ENCODE data around the gene TANC1. TPM values are rescaled to one million over a fixed set of nuclear protein-coding genes. Genes with fewer than 3 reads are reported as not detected.

The TANC1 gene
- total RNA-seq, 2 experiments from 2014 or later = 0.15 to 0.25 TPM

DNA sequence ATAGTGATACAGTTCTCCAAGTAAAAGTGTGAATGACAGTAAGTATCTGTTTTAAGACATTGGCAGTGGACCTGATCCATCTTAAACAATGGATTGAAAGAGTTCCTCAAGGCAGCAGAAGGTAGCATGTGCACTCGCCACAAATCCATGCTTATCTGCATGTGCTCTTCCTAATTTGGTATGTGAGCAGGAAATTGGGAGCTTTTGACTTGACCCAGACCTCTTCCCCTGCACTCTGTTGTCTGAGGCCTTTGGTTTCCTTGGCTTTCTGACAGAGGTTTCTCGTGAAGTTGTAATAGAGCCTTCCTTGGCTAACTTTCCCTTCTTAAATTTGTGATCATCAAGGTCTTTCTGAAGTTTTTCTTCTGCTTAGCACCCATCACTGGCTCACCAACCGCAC lies 204.0 kb downstream of the TANC1 start:
- POLR2A ChIA-PET = no interaction called here
- CTCF ChIA-PET = no interaction called here

DNA sequence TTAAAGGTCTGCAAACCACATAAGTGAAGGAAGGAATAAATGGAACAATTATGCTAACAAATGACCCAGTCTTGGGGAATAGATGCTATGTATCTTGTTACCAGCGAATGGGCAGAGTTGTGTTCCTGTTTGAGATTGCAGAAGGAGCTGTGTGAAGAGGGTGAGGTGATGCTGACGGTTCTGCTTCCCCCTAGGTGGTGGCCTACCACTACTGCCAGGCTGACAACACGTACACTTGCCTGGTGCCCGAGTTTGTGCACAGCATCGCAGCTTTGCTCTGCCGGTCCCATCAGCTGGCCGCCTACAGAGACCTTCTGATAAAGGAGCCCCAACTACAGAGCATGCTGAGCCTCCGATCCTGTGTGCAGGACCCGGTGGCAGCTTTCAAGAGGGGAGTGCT lies 206.3 kb downstream of the TANC1 start:
- CTCF ChIA-PET = no interaction called here

GRCh38 chr2:159175182-159175581 lies 206.7 kb downstream of the TANC1 start:
- ChIA-PET CTCF (no interaction called here), POLR2A (no interaction called here)

More for the DNA sequence above, 206.3 kb downstream of the TANC1 start:
- POLR2A ChIA-PET = no interaction called here

DNA sequence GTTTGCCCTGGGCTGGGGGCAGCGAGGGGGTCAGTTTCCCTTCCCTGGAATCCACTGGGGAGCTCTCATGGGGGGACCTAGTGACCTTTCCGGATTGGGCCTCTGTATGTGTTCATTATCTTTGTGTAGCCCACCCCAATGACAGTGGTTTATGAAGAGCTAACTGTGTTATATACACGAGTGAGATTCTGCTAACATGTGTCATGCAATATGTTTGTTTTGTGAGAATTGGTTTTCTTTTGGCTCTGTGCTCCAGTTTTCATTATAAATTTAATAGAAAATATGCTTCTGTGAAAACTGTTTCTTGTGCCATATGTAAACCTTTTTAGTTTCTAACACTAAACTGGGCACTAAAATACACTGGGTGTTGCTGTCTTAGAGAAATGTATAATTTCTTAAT lies 207.5 kb downstream of the TANC1 start:
- POLR2A ChIA-PET = no interaction called here
- CTCF ChIA-PET = no interaction called here

GRCh38 chr2:159176555-159176954 lies 208.1 kb downstream of the TANC1 start:
- ChIA-PET CTCF (interaction anchor here (0.6 kb wide), 2 partner anchors 12 to 1016 kb away, joined by 3 read pairs; no protein-coding TSS in a partner anchor), POLR2A (no interaction called here)

- POLR2A ChIA-PET = no interaction called here
- CTCF ChIA-PET = interaction anchor here (0.6 kb wide), 1 partner anchor 13 kb away, joined by 3 read pairs; no protein-coding TSS in a partner anchor
These were observed 208.9 kb downstream of the TANC1 start for GRCh38 chr2:159177357-159177756.

- CTCF ChIA-PET = no interaction called here
- POLR2A ChIA-PET = no interaction called here
These were observed 209.5 kb downstream of the TANC1 start for GRCh38 chr2:159177957-159178356.

- CTCF ChIA-PET = no interaction called here
- POLR2A ChIA-PET = no interaction called here
These were observed 210.7 kb downstream of the TANC1 start for GRCh38 chr2:159179096-159179495.

GRCh38 chr2:159179696-159180095 lies 211.3 kb downstream of the TANC1 start:
- ChIA-PET CTCF (no interaction called here), POLR2A (no interaction called here)

GRCh38 chr2:159183346-159183745 lies 214.9 kb downstream of the TANC1 start:
- CTCF ChIA-PET = interaction anchor here (1.1 kb wide), 1 partner anchor 19 kb away, joined by 3 read pairs; no protein-coding TSS in a partner anchor

GRCh38 chr2:159185401-159186130 lies 217.1 kb downstream of the TANC1 start:
- CTCF ChIA-PET = no interaction called here
- POLR2A ChIA-PET = no interaction called here

More at GRCh38 chr2:159183346-159183745, 214.9 kb downstream of the TANC1 start:
- POLR2A ChIA-PET = no interaction called here

- CTCF ChIA-PET = no interaction called here
These were observed 218.0 kb downstream of the TANC1 start for GRCh38 chr2:159186462-159186861.

GRCh38 chr2:159187106-159187505 lies 218.7 kb downstream of the TANC1 start:
- CTCF ChIA-PET = no interaction called here
- POLR2A ChIA-PET = no interaction called here

More at GRCh38 chr2:159186462-159186861, 218.0 kb downstream of the TANC1 start:
- POLR2A ChIA-PET = no interaction called here

GRCh38 chr2:159188449-159188848 lies 220.0 kb downstream of the TANC1 start:
- ChIA-PET CTCF (no interaction called here), POLR2A (no interaction called here)

GRCh38 chr2:159192371-159192918 lies 224.0 kb downstream of the TANC1 start:
- CTCF ChIA-PET = no interaction called here
- POLR2A ChIA-PET = no interaction called here

DNA sequence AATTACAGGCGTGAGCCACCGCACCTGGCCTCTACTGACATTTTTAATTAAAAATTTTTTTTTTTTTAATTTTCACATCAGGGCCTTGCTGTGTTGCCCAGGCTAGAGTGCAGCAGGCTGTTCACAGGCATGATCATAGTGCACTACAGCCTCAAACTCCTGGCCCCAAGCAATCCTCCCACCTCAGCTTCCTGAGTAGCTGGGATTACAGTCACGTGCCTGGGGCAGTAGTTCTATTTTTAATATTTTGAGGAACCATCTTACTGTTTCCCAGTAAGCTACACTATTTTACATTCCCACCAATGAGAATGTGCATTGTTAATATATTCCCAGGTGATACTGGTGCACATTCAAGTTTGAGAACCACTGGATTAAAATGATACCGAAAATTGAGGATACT lies 225.4 kb downstream of the TANC1 start:
- ChIA-PET POLR2A (no interaction called here), CTCF (no interaction called here)

DNA sequence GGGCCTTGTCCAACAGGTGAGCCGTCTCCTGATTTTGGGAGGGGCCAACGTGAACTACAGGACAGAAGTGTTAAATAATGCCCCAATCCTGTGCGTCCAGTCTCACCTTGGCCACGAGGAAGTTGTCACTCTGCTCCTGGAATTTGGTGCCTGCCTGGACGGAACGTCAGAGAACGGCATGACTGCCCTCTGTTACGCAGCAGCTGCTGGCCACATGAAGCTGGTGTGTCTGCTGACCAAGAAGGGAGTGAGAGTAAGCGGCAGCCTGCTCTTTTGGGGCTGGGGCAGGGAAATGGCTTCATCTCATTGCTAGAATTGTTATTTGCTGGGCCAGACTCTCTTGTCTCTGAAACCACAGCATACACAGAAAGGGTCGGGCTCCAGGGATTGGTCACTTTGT lies 225.8 kb downstream of the TANC1 start:
- POLR2A ChIA-PET = no interaction called here
- CTCF ChIA-PET = no interaction called here

- CTCF ChIA-PET = no interaction called here
- POLR2A ChIA-PET = no interaction called here
These were observed 227.3 kb downstream of the TANC1 start for GRCh38 chr2:159195697-159196096.

- CTCF ChIA-PET = no interaction called here
- POLR2A ChIA-PET = no interaction called here
These were observed 228.0 kb downstream of the TANC1 start for GRCh38 chr2:159196393-159196925.

DNA sequence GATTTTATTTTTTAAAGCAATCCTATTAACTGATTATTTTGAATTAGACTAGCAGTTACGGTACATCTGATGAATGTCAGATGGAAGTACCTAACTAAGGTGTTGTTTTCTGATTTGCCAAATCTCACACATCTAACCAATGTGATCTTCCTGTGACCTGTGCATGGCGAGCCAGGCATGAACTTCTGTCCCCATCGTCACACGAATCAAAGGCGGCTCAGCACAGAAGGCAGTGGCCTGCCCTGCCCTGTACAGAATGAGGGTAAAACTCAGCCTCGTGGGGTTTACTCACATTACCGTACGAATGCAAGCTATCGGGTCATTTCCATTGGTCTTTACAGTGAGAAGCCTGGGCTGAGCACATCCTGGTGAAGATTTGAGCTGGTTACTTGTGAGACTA lies 230.8 kb downstream of the TANC1 start:
- ChIA-PET CTCF (no interaction called here), POLR2A (no interaction called here)

- ChIA-PET POLR2A (no interaction called here), CTCF (no interaction called here)
These were observed 231.5 kb downstream of the TANC1 start for GRCh38 chr2:159199761-159200465.

All from activated CD8-positive, alpha-beta memory T cell treated with anti-CD3 and anti-CD28 coated beads for 36 hours (primary cell).